GM13977 (cell line): ENCODE measurements around the gene CPLX3.

Experiments
- DNase-seq: peaks from one replicate; pipeline ENCODE4 v3.0.0; 2012; ENCODE audit warnings: low spot score
- CTCF ChIP-seq: IDR thresholded peaks from 2 replicates; pipeline ENCODE4 v1.5.1; 2012; ENCODE audit warnings: mild to moderate bottlenecking, control low read depth; ENCODE audit not compliant: insufficient read depth; ENCODE audit errors: extremely low read depth, missing control alignments
- in situ Hi-C: fragments of 300-500 bp; cut with MboI; formaldehyde crosslinking; loops from one replicate; pipeline ENCODE4 v1.12.0; 2022; ENCODE audit warnings: low sequenced_read_pairs, low pct_unique_long_range_greater_than_20kb, mixed read lengths, inconsistent platforms; ENCODE audit not compliant: unreplicated experiment

The CPLX3 gene

GRCh38 chr15:74802862-74803447 is 23.5 kb upstream of the CPLX3 start:
- in situ Hi-C loops: no loop called here
- DNase-seq: no peak
- TF ChIP-seq CTCF: no peak

GRCh38 chr15:74804935-74805334 is 21.5 kb upstream of the CPLX3 start:
- no peak for DNase-seq
- in situ Hi-C loops: no loop called here
- TF ChIP-seq CTCF: no peak

GRCh38 chr15:74807282-74807681 is 19.1 kb upstream of the CPLX3 start:
- in situ Hi-C loops: no loop called here
- TF ChIP-seq CTCF: no peak

GRCh38 chr15:74808078-74808839 is 18.2 kb upstream of the CPLX3 start:
- no peak for TF ChIP-seq CTCF
- no peak for DNase-seq
- in situ Hi-C loops: no loop called here

More at GRCh38 chr15:74807282-74807681, 19.1 kb upstream of the CPLX3 start:
- DNase-seq: no peak

- TF ChIP-seq CTCF: no peak
- DNase-seq: no peak
- in situ Hi-C loops: no loop called here
Measured at GRCh38 chr15:74808840-74809229, 17.6 kb upstream of the CPLX3 start.

GRCh38 chr15:74809242-74809641 is 17.2 kb upstream of the CPLX3 start:
- TF ChIP-seq CTCF: no peak
- in situ Hi-C loops: no loop called here
- no peak for DNase-seq

GRCh38 chr15:74809956-74810355 is 16.5 kb upstream of the CPLX3 start:
- in situ Hi-C loops: no loop called here
- no peak for TF ChIP-seq CTCF
- no peak for DNase-seq
